ENCODE measurements around the gene RACGAP1.

GRCh38 chr12:49969651-49970429 is 55.5 kb downstream of the RACGAP1 start:
- TF ChIP-seq CTCF (IDR thresholded peaks at IDR 0.05) (no peak), POLR2AphosphoS5 (IDR thresholded peaks at IDR 0.05; ENCODE audit: low read depth, low read length) (no peak), REST (IDR thresholded peaks at IDR 0.05; ENCODE audit: insufficient read depth in 1 of 2, low read depth in 2 of 2, low read length in 1 of 2) (no peak)
